ENCODE results near the gene ALKBH5.
"Not testable (repeated sequence)": the region's sequence is repeated elsewhere in the genome, so short reads cannot be mapped to it uniquely, and the experiment has no call there.

- TF ChIP-seq, protein P1, sequence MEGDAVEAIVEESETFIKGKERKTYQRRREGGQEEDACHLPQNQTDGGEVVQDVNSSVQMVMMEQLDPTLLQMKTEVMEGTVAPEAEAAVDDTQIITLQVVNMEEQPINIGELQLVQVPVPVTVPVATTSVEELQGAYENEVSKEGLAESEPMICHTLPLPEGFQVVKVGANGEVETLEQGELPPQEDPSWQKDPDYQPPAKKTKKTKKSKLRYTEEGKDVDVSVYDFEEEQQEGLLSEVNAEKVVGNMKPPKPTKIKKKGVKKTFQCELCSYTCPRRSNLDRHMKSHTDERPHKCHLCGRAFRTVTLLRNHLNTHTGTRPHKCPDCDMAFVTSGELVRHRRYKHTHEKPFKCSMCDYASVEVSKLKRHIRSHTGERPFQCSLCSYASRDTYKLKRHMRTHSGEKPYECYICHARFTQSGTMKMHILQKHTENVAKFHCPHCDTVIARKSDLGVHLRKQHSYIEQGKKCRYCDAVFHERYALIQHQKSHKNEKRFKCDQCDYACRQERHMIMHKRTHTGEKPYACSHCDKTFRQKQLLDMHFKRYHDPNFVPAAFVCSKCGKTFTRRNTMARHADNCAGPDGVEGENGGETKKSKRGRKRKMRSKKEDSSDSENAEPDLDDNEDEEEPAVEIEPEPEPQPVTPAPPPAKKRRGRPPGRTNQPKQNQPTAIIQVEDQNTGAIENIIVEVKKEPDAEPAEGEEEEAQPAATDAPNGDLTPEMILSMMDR (conservative IDR thresholded peaks at IDR 0.05; ENCODE audit: low read depth in 2 of 2) = not testable (repeated sequence)
- TF ChIP-seq EZH2 (IDR thresholded peaks at IDR 0.05; ENCODE audit: low read depth, unreplicated experiment); POLR2AphosphoS5 (IDR thresholded peaks at IDR 0.05; ENCODE audit: low read depth); ZNF114 (CRISPR knock-in tag; IDR thresholded peaks at IDR 0.05); ZNF462 (CRISPR knock-in tag; IDR thresholded peaks at IDR 0.05); NANOG (IDR thresholded peaks at IDR 0.05; ENCODE audit: borderline replicate concordance); REST (IDR thresholded peaks at IDR 0.05; ENCODE audit: unreplicated experiment); CREB1 (CRISPR knock-in tag; IDR thresholded peaks at IDR 0.05; ENCODE audit: low read depth); EZH2phosphoT487 (IDR thresholded peaks at IDR 0.05; ENCODE audit: unreplicated experiment); JUNB (IDR thresholded peaks at IDR 0.05; ENCODE audit: unreplicated experiment); ZNF331 (CRISPR knock-in tag; IDR thresholded peaks at IDR 0.05; ENCODE audit: low read depth); STAT1 (IDR thresholded peaks at IDR 0.05; ENCODE audit: unreplicated experiment); ETS1 (IDR thresholded peaks at IDR 0.05): not testable (repeated sequence)
Observed at GRCh38 chr17:18216906-18217305, 33.3 kb downstream of the ALKBH5 start.

Data from GM23338 (cell line).